Liver (tissue), 3 donors: ENCODE measurements around the gene DNMT3A.

Source experiments
- EGR1 ChIP-seq, 2 donors: IDR thresholded peaks; 2 replicates each; pipeline ENCODE4 v1.6.1; 2016 to 2018; ENCODE audit warnings: antibody characterized with exemption in 2 of 2, low read depth in 2 of 2
- FOXA1 ChIP-seq: IDR thresholded peaks from 2 replicates; pipeline ENCODE4 v1.6.1; 2016; ENCODE audit warnings: antibody characterized with exemption
- GABPA ChIP-seq, 2 donors: IDR thresholded peaks in 1 of 2; conservative IDR thresholded peaks in 1 of 2; 2 replicates each; pipeline ENCODE4 v1.6.1; 2016; ENCODE audit warnings: antibody characterized with exemption in 2 of 2, mild to moderate bottlenecking in 1 of 2, moderate library complexity in 1 of 2
- HNF4G ChIP-seq: IDR thresholded peaks from 2 replicates; pipeline ENCODE4 v1.6.1; 2016; ENCODE audit warnings: antibody characterized with exemption
- JUND ChIP-seq, 2 donors: IDR thresholded peaks; 2 replicates each; pipeline ENCODE4 v1.6.1; 2016; ENCODE audit warnings: antibody characterized with exemption in 2 of 2
- NR2F2 ChIP-seq: IDR thresholded peaks from 2 replicates; pipeline ENCODE4 v1.6.1; 2016; ENCODE audit warnings: antibody characterized with exemption
- SP1 ChIP-seq: IDR thresholded peaks from 2 replicates; pipeline ENCODE4 v1.6.1; 2018; ENCODE audit warnings: antibody characterized with exemption, mild to moderate bottlenecking
- TAF1 ChIP-seq: conservative IDR thresholded peaks from 2 replicates; pipeline ENCODE4 v1.6.1; 2016; ENCODE audit warnings: antibody characterized with exemption, mild to moderate bottlenecking
- YY1 ChIP-seq: IDR thresholded peaks from 2 replicates; pipeline ENCODE4 v1.6.1; 2016; ENCODE audit warnings: antibody characterized with exemption, mild to moderate bottlenecking
- TF ChIP-seq, protein P1 (sequence below): fragments of 150-350 bp; IDR thresholded peaks from 2 replicates; pipeline ENCODE4 v1.5.1; 2017; ENCODE audit warnings: improper control_type of control experiment, low read depth, low read length; ENCODE audit not compliant: missing input control
- TF ChIP-seq, protein P2 (sequence below): IDR thresholded peaks from 2 replicates; pipeline ENCODE4 v1.6.1; 2016; ENCODE audit warnings: antibody characterized with exemption, mild to moderate bottlenecking
- TF ChIP-seq, protein P3 (sequence below): IDR thresholded peaks from 2 replicates; pipeline ENCODE4 v1.6.1; 2016; ENCODE audit warnings: antibody characterized with exemption
- donor health status: healthy.
- donor health status: healthy.

GRCh38 chr2:25184254-25184653 lies 157.5 kb downstream of the DNMT3A start:
- TF ChIP-seq, protein P1, sequence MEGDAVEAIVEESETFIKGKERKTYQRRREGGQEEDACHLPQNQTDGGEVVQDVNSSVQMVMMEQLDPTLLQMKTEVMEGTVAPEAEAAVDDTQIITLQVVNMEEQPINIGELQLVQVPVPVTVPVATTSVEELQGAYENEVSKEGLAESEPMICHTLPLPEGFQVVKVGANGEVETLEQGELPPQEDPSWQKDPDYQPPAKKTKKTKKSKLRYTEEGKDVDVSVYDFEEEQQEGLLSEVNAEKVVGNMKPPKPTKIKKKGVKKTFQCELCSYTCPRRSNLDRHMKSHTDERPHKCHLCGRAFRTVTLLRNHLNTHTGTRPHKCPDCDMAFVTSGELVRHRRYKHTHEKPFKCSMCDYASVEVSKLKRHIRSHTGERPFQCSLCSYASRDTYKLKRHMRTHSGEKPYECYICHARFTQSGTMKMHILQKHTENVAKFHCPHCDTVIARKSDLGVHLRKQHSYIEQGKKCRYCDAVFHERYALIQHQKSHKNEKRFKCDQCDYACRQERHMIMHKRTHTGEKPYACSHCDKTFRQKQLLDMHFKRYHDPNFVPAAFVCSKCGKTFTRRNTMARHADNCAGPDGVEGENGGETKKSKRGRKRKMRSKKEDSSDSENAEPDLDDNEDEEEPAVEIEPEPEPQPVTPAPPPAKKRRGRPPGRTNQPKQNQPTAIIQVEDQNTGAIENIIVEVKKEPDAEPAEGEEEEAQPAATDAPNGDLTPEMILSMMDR, result no peak
- TF ChIP-seq TAF1, result no peak
- TF ChIP-seq GABPA (IDR thresholded peaks at IDR 0.05 in 1 of 2, conservative IDR thresholded peaks at IDR 0.05 in 1 of 2), result no peak
- TF ChIP-seq, protein P2, sequence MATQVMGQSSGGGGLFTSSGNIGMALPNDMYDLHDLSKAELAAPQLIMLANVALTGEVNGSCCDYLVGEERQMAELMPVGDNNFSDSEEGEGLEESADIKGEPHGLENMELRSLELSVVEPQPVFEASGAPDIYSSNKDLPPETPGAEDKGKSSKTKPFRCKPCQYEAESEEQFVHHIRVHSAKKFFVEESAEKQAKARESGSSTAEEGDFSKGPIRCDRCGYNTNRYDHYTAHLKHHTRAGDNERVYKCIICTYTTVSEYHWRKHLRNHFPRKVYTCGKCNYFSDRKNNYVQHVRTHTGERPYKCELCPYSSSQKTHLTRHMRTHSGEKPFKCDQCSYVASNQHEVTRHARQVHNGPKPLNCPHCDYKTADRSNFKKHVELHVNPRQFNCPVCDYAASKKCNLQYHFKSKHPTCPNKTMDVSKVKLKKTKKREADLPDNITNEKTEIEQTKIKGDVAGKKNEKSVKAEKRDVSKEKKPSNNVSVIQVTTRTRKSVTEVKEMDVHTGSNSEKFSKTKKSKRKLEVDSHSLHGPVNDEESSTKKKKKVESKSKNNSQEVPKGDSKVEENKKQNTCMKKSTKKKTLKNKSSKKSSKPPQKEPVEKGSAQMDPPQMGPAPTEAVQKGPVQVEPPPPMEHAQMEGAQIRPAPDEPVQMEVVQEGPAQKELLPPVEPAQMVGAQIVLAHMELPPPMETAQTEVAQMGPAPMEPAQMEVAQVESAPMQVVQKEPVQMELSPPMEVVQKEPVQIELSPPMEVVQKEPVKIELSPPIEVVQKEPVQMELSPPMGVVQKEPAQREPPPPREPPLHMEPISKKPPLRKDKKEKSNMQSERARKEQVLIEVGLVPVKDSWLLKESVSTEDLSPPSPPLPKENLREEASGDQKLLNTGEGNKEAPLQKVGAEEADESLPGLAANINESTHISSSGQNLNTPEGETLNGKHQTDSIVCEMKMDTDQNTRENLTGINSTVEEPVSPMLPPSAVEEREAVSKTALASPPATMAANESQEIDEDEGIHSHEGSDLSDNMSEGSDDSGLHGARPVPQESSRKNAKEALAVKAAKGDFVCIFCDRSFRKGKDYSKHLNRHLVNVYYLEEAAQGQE, result no peak
- no peak for TF ChIP-seq SP1
- TF ChIP-seq, protein P3, sequence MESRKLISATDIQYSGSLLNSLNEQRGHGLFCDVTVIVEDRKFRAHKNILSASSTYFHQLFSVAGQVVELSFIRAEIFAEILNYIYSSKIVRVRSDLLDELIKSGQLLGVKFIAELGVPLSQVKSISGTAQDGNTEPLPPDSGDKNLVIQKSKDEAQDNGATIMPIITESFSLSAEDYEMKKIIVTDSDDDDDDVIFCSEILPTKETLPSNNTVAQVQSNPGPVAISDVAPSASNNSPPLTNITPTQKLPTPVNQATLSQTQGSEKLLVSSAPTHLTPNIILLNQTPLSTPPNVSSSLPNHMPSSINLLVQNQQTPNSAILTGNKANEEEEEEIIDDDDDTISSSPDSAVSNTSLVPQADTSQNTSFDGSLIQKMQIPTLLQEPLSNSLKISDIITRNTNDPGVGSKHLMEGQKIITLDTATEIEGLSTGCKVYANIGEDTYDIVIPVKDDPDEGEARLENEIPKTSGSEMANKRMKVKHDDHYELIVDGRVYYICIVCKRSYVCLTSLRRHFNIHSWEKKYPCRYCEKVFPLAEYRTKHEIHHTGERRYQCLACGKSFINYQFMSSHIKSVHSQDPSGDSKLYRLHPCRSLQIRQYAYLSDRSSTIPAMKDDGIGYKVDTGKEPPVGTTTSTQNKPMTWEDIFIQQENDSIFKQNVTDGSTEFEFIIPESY, result no peak
- no peak for TF ChIP-seq EGR1 (IDR thresholded peaks at IDR 0.05; ENCODE audit: low read depth in 2 of 2)
- no peak for TF ChIP-seq FOXA1
- TF ChIP-seq HNF4G, result no peak
- no peak for TF ChIP-seq YY1
- no peak for TF ChIP-seq NR2F2
- no peak for TF ChIP-seq JUND (IDR thresholded peaks at IDR 0.05)
